Renal cortical epithelial cell (primary cell): ENCODE results near the gene ZNF865. TPM values are rescaled to one million over a fixed set of nuclear protein-coding genes. Genes with fewer than 3 reads are reported as not detected.

Source experiments
- DNase-seq: peaks from one replicate; pipeline ENCODE4 v3.0.0-alpha.2; 2011; ENCODE audit warnings: low read depth
- total RNA-seq: library from RNA; depleted of rRNA; stranded (reverse); fragments of >200 nt; gene quantifications from 2 replicates; pipeline ENCODE4 v1.2.3, GENCODE V29; 2014

The ZNF865 gene
- total RNA-seq, 1 donor from 2014 or later, result 5.8 TPM

- no peak for DNase-seq
Measured at GRCh38 chr19:55658846-55659459, 53.5 kb downstream of the ZNF865 start.

GRCh38 chr19:55659822-55660221 lies 54.4 kb downstream of the ZNF865 start:
- no peak for DNase-seq

- DNase-seq, result no peak
Measured at GRCh38 chr19:55660404-55660803, 55.0 kb downstream of the ZNF865 start.

- no peak for DNase-seq
Measured at GRCh38 chr19:55660991-55661390, 55.5 kb downstream of the ZNF865 start.

- DNase-seq, result no peak
Measured at GRCh38 chr19:55661826-55662225, 56.4 kb downstream of the ZNF865 start.

- DNase-seq, result no peak
Measured at GRCh38 chr19:55663846-55664536, 58.5 kb downstream of the ZNF865 start.

GRCh38 chr19:55666343-55667005 lies 61.0 kb downstream of the ZNF865 start:
- no peak for DNase-seq

Other genes with a start within 250 kb of the ZNF865 start
- gene GARIN5B, start 242.4 kb upstream of the ZNF865 start, total RNA-seq, result not detected in 2 replicates
- 3.7 and 38.4 TPM in 2 replicates for gene IL11, start 235.2 kb upstream of the ZNF865 start, total RNA-seq
- gene TMEM190, start 228.8 kb upstream of the ZNF865 start, total RNA-seq, result not detected in 2 replicates
- 3.4 and 13.7 TPM in 2 replicates for gene TMEM238, start 221.4 kb upstream of the ZNF865 start, total RNA-seq
- 177 and 303 TPM in 2 replicates for gene RPL28, start 219.7 kb upstream of the ZNF865 start, total RNA-seq
- 13.6 and 45.3 TPM in 2 replicates for gene UBE2S, start 197.9 kb upstream of the ZNF865 start, total RNA-seq
- not detected in 2 replicates for gene SHISA7, start 162.3 kb upstream of the ZNF865 start, total RNA-seq
- gene ISOC2, start 144.0 kb upstream of the ZNF865 start, total RNA-seq, result 64.3 and 69.8 TPM in 2 replicates
- not detected in 2 replicates for gene C19orf85, start 140.9 kb upstream of the ZNF865 start, total RNA-seq
- 3.5 and 6.0 TPM in 2 replicates for gene ZNF628, start 129.0 kb upstream of the ZNF865 start, total RNA-seq
- gene NAT14, start 120.5 kb upstream of the ZNF865 start, total RNA-seq, result 21.2 and 39.4 TPM in 2 replicates
- gene SSC5D, start 117.2 kb upstream of the ZNF865 start, total RNA-seq, result 5.0 and 69.4 TPM in 2 replicates
- gene SBK2, start 68.5 kb upstream of the ZNF865 start, total RNA-seq, result 2.1 TPM in 1 of 2 replicates, not detected in the other
- not detected in 2 replicates for gene SBK3, start 60.1 kb upstream of the ZNF865 start, total RNA-seq
- gene ZNF579, start 24.8 kb upstream of the ZNF865 start, total RNA-seq, result 3.1 and 12.4 TPM in 2 replicates
- gene FIZ1, start 6.1 kb upstream of the ZNF865 start, total RNA-seq, result 4.2 and 7.4 TPM in 2 replicates
- gene ZNF524, start 5.4 kb upstream of the ZNF865 start, total RNA-seq, result 8.3 and 9.3 TPM in 2 replicates
- 3.5 and 7.0 TPM in 2 replicates for gene ZNF784, start 18.9 kb downstream of the ZNF865 start, total RNA-seq
- 0.52 and 5.8 TPM in 2 replicates for gene ZNF580, start 35.4 kb downstream of the ZNF865 start, total RNA-seq
- gene ZNF581, start 38.0 kb downstream of the ZNF865 start, total RNA-seq, result 17.3 and 22.1 TPM in 2 replicates
- 3.0 and 13.4 TPM in 2 replicates for gene CCDC106, start 42.6 kb downstream of the ZNF865 start, total RNA-seq
- gene U2AF2, start 49.4 kb downstream of the ZNF865 start, total RNA-seq, result 69.6 and 140 TPM in 2 replicates
- gene EPN1, start 69.6 kb downstream of the ZNF865 start, total RNA-seq, result 42.4 and 248 TPM in 2 replicates
- gene NLRP9, start 132.8 kb downstream of the ZNF865 start, total RNA-seq, result not detected in 2 replicates
- gene RFPL4A, start 153.4 kb downstream of the ZNF865 start, total RNA-seq, result not detected in 2 replicates
- 0.87 TPM in 1 of 2 replicates, not detected in the other for gene RFPL4AL1, start 163.5 kb downstream of the ZNF865 start, total RNA-seq
- not detected in 2 replicates for gene NLRP11, start 226.4 kb downstream of the ZNF865 start, total RNA-seq
- gene NLRP4, start 230.9 kb downstream of the ZNF865 start, total RNA-seq, result not detected in 2 replicates